ENCODE results near the gene RFESD.

RFESD gene

DNA sequence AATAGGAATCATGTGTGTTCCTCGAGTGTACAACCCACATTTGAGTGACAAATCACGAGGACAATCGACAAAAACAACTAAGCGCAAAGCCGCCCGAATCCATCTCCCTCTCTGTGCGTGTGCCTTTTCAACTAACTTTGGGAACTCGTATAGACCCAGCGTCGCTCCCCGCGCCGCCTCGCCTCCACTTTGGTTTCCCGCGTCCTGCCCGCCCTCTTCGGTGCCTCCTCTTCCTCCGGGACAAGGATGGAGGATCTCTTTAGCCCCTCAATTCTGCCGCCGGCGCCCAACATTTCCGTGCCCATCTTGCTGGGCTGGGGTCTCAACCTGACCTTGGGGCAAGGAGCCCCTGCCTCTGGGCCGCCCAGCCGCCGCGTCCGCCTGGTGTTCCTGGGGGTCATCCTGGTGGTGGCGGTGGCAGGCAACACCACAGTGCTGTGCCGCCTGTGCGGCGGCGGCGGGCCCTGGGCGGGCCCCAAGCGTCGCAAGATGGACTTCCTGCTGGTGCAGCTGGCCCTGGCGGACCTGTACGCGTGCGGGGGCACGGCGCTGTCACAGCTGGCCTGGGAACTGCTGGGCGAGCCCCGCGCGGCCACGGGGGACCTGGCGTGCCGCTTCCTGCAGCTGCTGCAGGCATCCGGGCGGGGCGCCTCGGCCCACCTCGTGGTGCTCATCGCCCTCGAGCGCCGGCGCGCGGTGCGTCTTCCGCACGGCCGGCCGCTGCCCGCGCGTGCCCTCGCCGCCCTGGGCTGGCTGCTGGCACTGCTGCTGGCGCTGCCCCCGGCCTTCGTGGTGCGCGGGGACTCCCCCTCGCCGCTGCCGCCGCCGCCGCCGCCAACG is 26.3 kb upstream of the RFESD start, which contains the start of gene GPR150:
Gene GPR150 (plus strand): TSS at position 58 of the 840 bp plus-strand sequence. CDS start 189 bp downstream, at position 247.
- H3K27me3 ChIP-seq (ENCODE audit: insufficient read depth, low read length): peaks cover 56% of the 10 kb centered on the region
- no peaks in the 10 kb centered on the region for H3K36me3 ChIP-seq (ENCODE audit: insufficient read depth, low read length)
- H3K9me3 ChIP-seq (ENCODE audit: low read length): no peaks in the 10 kb centered on the region
- H3K4me1 ChIP-seq (ENCODE audit: insufficient read depth, low read length): peaks cover 4% of the 10 kb centered on the region
- H2AFZ ChIP-seq (ENCODE audit: low read depth, low read length): peak within 1 kb of the TSS; percentile 75
- peak within 1 kb of the TSS; percentile 40 for H3K4me3 ChIP-seq (ENCODE audit: low read length)

DNA sequence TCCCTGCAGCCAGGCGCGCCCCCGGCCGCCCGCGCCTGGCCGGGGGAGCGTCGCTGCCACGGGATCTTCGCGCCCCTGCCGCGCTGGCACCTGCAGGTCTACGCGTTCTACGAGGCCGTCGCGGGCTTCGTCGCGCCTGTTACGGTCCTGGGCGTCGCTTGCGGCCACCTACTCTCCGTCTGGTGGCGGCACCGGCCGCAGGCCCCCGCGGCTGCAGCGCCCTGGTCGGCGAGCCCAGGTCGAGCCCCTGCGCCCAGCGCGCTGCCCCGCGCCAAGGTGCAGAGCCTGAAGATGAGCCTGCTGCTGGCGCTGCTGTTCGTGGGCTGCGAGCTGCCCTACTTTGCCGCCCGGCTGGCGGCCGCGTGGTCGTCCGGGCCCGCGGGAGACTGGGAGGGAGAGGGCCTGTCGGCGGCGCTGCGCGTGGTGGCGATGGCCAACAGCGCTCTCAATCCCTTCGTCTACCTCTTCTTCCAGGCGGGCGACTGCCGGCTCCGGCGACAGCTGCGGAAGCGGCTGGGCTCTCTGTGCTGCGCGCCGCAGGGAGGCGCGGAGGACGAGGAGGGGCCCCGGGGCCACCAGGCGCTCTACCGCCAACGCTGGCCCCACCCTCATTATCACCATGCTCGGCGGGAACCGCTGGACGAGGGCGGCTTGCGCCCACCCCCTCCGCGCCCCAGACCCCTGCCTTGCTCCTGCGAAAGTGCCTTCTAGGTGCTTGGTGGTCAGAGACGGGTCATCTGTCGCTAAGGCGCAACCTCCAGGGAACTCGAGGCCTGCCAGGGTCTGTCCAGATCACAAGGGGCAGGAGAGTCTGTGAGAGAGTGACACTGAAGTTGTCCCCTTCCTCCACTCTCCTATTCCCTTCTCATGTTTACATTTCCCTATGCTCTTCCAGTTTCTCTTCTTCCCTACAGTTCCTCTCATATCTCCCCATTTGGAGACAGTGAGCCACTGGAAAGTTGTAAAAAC is 25.4 kb upstream of the RFESD start:
- no peaks in the 10 kb centered on the region for H3K9me3 ChIP-seq (ENCODE audit: low read length)
- H2AFZ ChIP-seq (ENCODE audit: low read depth, low read length): peak overlapping the region; percentile 75
- peak overlapping the region; percentile 40 for H3K4me3 ChIP-seq (ENCODE audit: low read length)
- H3K36me3 ChIP-seq (ENCODE audit: insufficient read depth, low read length): no peaks in the 10 kb centered on the region
- H3K4me1 ChIP-seq (ENCODE audit: insufficient read depth, low read length): peaks cover 4% of the 10 kb centered on the region
- peaks cover 59% of the 10 kb centered on the region for H3K27me3 ChIP-seq (ENCODE audit: insufficient read depth, low read length)

DNA sequence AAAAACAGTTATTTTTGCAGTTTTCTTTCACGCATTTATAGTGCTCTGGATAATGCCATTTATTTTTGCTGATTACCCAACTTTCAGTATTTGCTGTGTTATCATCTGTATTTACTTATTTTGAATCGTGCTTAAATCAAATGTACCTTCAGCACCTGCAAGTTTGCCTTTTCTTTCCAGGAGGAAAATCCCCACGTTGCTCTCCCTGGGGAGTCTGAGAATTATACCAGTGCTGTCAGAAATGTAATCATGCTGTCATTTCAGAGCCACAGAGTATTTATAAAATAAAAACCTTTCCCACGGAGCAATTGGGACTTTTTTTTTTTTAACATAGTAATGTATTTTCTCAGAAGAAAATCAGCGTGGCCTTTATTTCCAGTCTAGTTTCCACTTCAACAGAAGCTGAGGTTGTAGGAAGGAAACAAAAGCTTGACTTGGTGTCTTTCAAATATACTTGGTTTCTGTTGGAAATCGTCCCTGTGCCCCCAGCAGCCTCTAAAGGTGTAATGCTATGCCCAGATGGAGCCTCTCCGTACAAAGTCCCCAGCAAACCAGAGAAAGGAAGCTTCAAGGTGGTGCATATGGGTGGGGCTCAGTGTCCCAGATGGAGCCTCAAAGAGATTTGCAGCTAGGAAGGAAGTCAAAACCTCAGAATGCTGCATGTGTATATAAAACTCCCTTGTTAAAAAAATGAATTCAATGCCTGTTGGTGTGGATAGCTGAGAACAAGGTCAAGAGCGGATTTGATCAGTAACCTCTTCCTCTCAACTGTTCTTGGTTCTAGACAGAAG is 24.5 kb upstream of the RFESD start:
- no peaks in the 10 kb centered on the region for H3K36me3 ChIP-seq (ENCODE audit: insufficient read depth, low read length)
- no peak overlapping the region for H3K4me3 ChIP-seq (ENCODE audit: low read length)
- H3K27me3 ChIP-seq (ENCODE audit: insufficient read depth, low read length): peaks cover 57% of the 10 kb centered on the region
- H3K9me3 ChIP-seq (ENCODE audit: low read length): peaks cover 2% of the 10 kb centered on the region
- H3K4me1 ChIP-seq (ENCODE audit: insufficient read depth, low read length): peaks cover 4% of the 10 kb centered on the region
- no peak overlapping the region for H2AFZ ChIP-seq (ENCODE audit: low read depth, low read length)

DNA sequence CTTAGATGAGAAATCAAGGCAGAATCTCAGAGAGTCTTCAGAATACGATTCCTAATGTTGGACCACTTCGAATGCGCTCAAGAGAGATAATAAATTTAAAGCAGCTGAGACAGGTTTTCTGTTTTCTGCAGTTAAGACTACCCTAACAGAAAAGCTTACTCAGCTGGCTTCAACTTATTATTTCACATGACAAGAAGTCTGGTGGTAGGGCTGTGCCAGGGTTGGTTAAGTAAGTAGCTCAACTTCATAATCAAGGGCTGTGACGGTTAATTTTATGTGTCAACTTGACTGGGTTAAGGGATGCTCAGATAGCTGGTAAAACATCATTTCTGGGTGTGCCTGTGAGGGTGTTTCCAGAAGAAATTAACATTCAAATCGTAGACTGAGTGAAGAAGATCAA is 22.9 kb upstream of the RFESD start:
- Histone ChIP-seq H3K4me3 (ENCODE audit: low read length) (no peak overlapping the region), H3K36me3 (ENCODE audit: insufficient read depth, low read length) (no peaks in the 10 kb centered on the region), H2AFZ (ENCODE audit: low read depth, low read length) (no peak overlapping the region), H3K27me3 (ENCODE audit: insufficient read depth, low read length) (peaks cover 49% of the 10 kb centered on the region), H3K4me1 (ENCODE audit: insufficient read depth, low read length) (peaks cover 4% of the 10 kb centered on the region), H3K9me3 (ENCODE audit: low read length) (peaks cover 5% of the 10 kb centered on the region)

DNA sequence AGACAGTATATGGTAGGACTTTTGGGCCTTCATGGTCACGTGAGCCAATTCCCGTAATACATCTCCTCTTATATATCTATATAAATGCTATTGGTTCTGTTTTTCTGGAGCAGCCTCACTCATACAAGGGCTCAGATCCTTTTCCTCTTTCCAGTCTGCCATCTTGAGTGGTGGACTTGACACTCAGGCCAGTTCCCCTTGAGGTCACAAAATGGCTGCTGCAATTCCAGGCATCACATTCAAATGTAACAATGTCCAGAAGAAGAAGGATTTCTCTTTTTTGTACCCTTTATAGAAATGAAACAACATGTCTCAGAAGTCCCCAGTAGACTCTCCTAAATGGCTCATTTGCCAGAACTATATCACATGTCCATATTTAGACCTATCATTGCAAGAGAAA is 22.2 kb upstream of the RFESD start:
- no peak overlapping the region for H2AFZ ChIP-seq (ENCODE audit: low read depth, low read length)
- H3K9me3 ChIP-seq (ENCODE audit: low read length): peaks cover 5% of the 10 kb centered on the region
- H3K4me3 ChIP-seq (ENCODE audit: low read length): no peak overlapping the region
- H3K36me3 ChIP-seq (ENCODE audit: insufficient read depth, low read length): no peaks in the 10 kb centered on the region
- peaks cover 43% of the 10 kb centered on the region for H3K27me3 ChIP-seq (ENCODE audit: insufficient read depth, low read length)
- peaks cover 4% of the 10 kb centered on the region for H3K4me1 ChIP-seq (ENCODE audit: insufficient read depth, low read length)

DNA sequence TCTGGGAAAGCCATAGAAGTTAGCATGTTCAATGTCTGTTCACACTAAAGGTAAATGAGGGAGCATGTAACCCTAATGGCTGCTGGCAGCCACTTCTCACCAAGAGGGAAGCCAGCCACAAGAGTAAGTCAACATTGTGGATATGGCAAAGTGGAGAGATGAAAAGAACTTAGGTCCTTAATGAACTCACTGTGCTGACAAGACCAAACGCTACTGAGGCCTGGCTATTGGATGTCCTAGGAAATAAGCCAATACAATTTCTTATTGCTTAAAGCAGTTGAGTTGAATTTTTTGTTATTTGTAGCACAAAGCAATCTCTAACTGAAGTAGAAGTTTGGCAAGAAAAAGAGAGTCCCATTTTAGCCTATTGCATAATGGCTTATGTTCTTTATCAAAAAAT is 19.9 kb upstream of the RFESD start:
- Histone ChIP-seq H3K4me3 (ENCODE audit: low read length) (no peak overlapping the region), H2AFZ (ENCODE audit: low read depth, low read length) (no peak overlapping the region), H3K9me3 (ENCODE audit: low read length) (peaks cover 5% of the 10 kb centered on the region), H3K4me1 (ENCODE audit: insufficient read depth, low read length) (no peaks in the 10 kb centered on the region), H3K27me3 (ENCODE audit: insufficient read depth, low read length) (peaks cover 20% of the 10 kb centered on the region), H3K36me3 (ENCODE audit: insufficient read depth, low read length) (no peaks in the 10 kb centered on the region)

DNA sequence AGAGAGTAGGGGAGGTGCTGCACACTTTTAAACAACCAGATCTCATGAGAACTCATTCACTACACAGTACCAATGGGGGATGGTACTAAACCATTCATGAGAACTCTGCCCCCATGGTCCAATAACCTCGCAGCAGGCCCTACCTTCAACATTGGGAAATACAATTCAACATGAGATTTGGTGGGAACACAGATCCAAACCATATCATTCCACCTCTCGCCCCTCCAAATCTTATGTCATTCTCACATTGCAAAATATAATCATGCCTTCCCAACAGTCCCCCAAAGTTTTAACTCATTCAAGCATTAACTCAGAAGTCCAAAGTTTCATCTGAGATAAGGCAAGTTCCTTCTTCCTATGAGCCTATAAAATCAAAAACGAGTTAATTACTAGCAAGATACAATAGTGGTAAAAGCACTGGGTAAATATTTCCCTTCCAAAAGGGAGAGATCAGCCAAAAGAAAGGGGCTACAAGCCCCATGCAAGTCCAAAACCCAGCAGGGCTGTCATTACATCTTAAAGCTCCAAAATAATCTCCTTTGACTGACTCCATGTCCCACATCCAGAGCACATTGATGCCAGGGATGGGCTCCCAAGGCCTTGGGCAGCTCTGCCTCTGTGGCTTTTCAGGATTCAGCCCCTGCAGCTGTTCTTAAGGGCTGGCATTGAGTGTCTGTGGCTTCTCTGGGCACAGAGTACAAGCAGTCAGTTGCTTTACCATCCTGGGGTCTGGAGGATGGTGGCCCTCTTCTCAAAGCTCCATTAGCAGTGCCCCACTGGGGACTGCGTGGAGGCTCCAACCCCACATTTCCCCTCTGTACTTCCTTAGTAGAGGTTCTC is 18.4 kb upstream of the RFESD start:
- no peak overlapping the region for H2AFZ ChIP-seq (ENCODE audit: low read depth, low read length)
- H3K27me3 ChIP-seq (ENCODE audit: insufficient read depth, low read length): peaks cover 5% of the 10 kb centered on the region
- peaks cover 5% of the 10 kb centered on the region for H3K9me3 ChIP-seq (ENCODE audit: low read length)
- H3K36me3 ChIP-seq (ENCODE audit: insufficient read depth, low read length): no peaks in the 10 kb centered on the region
- no peaks in the 10 kb centered on the region for H3K4me1 ChIP-seq (ENCODE audit: insufficient read depth, low read length)
- H3K4me3 ChIP-seq (ENCODE audit: low read length): no peak overlapping the region

DNA sequence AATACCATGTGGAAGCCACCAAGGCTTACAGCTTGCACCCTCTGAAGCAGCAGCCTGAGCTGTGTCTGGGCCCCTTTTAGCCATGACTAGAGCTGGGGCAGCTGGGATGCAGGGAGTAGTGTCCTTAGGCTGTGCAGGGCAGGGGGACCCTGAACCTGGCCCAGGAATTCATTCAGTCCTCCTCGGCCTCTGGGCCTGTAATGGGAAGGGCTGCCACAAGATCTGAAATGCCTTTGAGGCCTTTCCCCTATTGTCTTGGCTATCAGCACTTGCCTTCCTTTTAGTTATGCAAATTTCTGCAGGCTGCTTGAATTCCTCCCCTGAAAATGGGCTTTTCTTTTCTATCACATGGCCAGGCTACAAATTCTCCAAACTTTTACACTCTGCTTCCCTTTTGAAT is 17.6 kb upstream of the RFESD start:
- Histone ChIP-seq H3K4me1 (ENCODE audit: insufficient read depth, low read length) (no peaks in the 10 kb centered on the region), H3K27me3 (ENCODE audit: insufficient read depth, low read length) (peaks cover 3% of the 10 kb centered on the region), H3K9me3 (ENCODE audit: low read length) (peaks cover 5% of the 10 kb centered on the region), H3K36me3 (ENCODE audit: insufficient read depth, low read length) (no peaks in the 10 kb centered on the region), H2AFZ (ENCODE audit: low read depth, low read length) (no peak overlapping the region), H3K4me3 (ENCODE audit: low read length) (no peak overlapping the region)

DNA sequence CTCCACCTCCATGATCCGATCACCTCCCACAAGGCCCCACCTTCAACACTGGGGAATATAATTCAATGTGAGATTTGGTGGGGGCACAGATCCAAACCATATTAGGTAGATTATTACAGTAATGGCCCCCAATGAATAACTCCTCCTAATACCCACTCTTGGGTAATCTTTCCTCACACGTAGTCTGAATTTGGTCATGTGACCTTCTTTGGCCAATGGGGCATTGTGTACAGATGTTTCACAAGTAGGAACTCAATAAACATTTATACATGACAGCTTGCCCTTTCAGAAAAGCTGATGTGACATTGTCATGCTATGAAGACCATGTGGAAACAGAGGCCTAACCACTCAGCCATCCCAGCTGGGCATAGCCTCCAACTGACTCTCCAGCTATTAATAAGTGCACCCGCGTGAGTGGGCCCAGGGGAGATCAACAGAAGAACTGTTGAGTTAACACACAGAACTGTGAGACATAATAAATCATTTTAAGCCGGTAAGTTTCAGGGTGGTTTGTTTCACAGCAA is 16.1 kb upstream of the RFESD start:
- Histone ChIP-seq H2AFZ (ENCODE audit: low read depth, low read length) (no peak overlapping the region), H3K9me3 (ENCODE audit: low read length) (peaks cover 5% of the 10 kb centered on the region), H3K36me3 (ENCODE audit: insufficient read depth, low read length) (no peaks in the 10 kb centered on the region)

DNA sequence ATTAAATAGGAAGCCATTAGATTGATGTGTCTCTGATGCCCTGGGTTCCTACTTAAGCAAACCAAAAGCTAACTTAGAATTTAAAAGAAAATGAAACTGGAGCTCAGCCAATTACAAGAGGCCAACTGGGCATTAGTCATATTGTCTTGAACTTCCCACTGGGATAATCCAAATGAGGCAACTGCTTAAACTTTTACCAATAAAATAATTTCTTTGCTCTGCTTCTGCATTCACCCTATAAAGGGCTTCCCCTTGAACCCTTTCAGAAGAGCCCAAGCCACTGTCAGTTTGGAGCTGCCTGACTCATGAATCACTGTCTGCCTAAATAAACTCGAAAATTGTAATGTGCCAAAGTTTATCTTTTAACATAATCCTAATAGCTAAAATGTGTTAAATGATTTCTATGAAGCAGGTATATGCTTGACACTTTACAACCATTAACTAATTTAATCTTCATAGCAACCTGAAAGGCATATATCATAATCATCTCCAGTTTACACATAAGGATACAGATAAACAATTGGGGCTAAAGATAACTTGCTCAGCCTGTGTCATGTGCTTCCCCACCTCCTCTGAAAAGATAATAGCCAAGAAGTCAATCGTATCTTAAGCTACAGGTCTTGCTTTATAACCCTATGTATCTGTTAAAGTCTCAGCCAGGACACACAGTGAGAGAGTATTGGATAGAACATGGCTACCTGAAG is 15.2 kb upstream of the RFESD start:
- no peaks in the 10 kb centered on the region for H3K4me1 ChIP-seq (ENCODE audit: insufficient read depth, low read length)
- H3K4me3 ChIP-seq (ENCODE audit: low read length): no peak overlapping the region
- peaks cover 5% of the 10 kb centered on the region for H3K9me3 ChIP-seq (ENCODE audit: low read length)
- H3K36me3 ChIP-seq (ENCODE audit: insufficient read depth, low read length): no peaks in the 10 kb centered on the region
- H2AFZ ChIP-seq (ENCODE audit: low read depth, low read length): no peak overlapping the region
- H3K27me3 ChIP-seq (ENCODE audit: insufficient read depth, low read length): no peaks in the 10 kb centered on the region

More for the DNA sequence above, 16.1 kb upstream of the RFESD start:
- no peak overlapping the region for H3K4me3 ChIP-seq (ENCODE audit: low read length)
- H3K4me1 ChIP-seq (ENCODE audit: insufficient read depth, low read length): no peaks in the 10 kb centered on the region
- peaks cover 1% of the 10 kb centered on the region for H3K27me3 ChIP-seq (ENCODE audit: insufficient read depth, low read length)

DNA sequence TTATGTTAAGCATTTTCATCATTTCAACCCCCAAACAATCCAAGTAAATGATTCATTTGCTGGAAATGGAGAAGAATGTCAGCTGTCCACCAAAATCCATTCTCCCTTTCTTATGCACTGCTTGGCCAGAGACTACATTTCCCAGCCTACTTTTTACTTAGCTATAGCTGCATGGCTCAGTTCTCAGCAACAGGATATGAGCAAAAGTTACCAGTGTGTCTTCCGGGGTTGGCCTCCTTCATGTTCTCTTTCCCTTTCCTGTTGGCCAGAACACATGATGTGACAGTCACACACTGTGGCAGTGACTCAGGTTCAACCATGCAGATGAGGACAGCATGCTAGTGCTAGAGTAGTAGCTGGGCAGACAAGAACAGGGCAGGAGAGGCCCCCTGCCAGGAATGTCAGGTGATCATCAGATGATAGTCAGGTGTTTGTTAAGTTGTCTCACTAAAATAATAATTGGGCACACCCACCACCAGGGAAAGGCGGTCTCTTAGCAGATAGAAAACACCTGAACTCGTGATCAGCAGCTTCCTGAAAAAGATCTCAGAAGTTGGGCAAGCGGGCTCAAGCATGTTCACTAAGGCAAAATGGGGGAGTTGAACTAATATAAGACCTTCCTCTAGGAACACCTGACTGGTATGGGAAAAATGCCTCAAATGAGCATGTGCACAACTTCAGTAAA is 14.4 kb upstream of the RFESD start:
- Histone ChIP-seq H3K36me3 (ENCODE audit: insufficient read depth, low read length) (no peaks in the 10 kb centered on the region), H3K4me3 (ENCODE audit: low read length) (no peak overlapping the region)

More for the DNA sequence above, 14.4 kb upstream of the RFESD start:
- Histone ChIP-seq H2AFZ (ENCODE audit: low read depth, low read length) (no peak overlapping the region), H3K4me1 (ENCODE audit: insufficient read depth, low read length) (no peaks in the 10 kb centered on the region), H3K9me3 (ENCODE audit: low read length) (peaks cover 3% of the 10 kb centered on the region), H3K27me3 (ENCODE audit: insufficient read depth, low read length) (no peaks in the 10 kb centered on the region)
